Stimulated activated CD4-positive, alpha-beta T cell treated with anti-CD3 and anti-CD28 coated beads, Interleukin-1b, Interleukin-23, amount 100 ng/mL, for 48 hours (primary cell): ENCODE data around the gene TLE3.

Experiments
- DNase-seq: peaks from one replicate; pipeline ENCODE4 v3.0.0-alpha.2; 2020

The TLE3 gene

GRCh38 chr15:70046679-70047369 lies 50.9 kb downstream of the TLE3 start:
- DNase-seq, result no peak

- DNase-seq, result no peak
These were observed 52.7 kb downstream of the TLE3 start for GRCh38 chr15:70045045-70045444.

- no peak for DNase-seq
These were observed 53.5 kb downstream of the TLE3 start for GRCh38 chr15:70044168-70044567.

GRCh38 chr15:70043590-70043989 lies 54.1 kb downstream of the TLE3 start:
- DNase-seq, result no peak

- no peak for DNase-seq
These were observed 55.0 kb downstream of the TLE3 start for GRCh38 chr15:70042553-70043214.

- no peak for DNase-seq
These were observed 57.8 kb downstream of the TLE3 start for GRCh38 chr15:70039917-70040316.

- no peak for DNase-seq
These were observed 58.9 kb downstream of the TLE3 start for GRCh38 chr15:70038730-70039392.

- no peak for DNase-seq
These were observed 60.5 kb downstream of the TLE3 start for GRCh38 chr15:70037292-70037640.

- no peak for DNase-seq
These were observed 61.0 kb downstream of the TLE3 start for GRCh38 chr15:70036585-70037291.

GRCh38 chr15:70035719-70036077 lies 62.0 kb downstream of the TLE3 start:
- DNase-seq, result no peak

GRCh38 chr15:70035051-70035718 lies 62.5 kb downstream of the TLE3 start:
- no peak for DNase-seq

GRCh38 chr15:70034596-70034995 lies 63.1 kb downstream of the TLE3 start:
- DNase-seq, result no peak

GRCh38 chr15:70034141-70034540 lies 63.6 kb downstream of the TLE3 start:
- DNase-seq, result no peak

GRCh38 chr15:70033529-70034140 lies 64.1 kb downstream of the TLE3 start:
- no peak for DNase-seq

- no peak for DNase-seq
These were observed 64.6 kb downstream of the TLE3 start for GRCh38 chr15:70033109-70033508.

GRCh38 chr15:70032509-70032908 lies 65.2 kb downstream of the TLE3 start:
- DNase-seq, result no peak

GRCh38 chr15:70031713-70032112 lies 66.0 kb downstream of the TLE3 start:
- no peak for DNase-seq

- DNase-seq, result no peak
These were observed 66.5 kb downstream of the TLE3 start for GRCh38 chr15:70031261-70031660.

- no peak for DNase-seq
These were observed 66.9 kb downstream of the TLE3 start for GRCh38 chr15:70030851-70031250.

- DNase-seq, result no peak
These were observed 68.4 kb downstream of the TLE3 start for GRCh38 chr15:70029297-70029701.

GRCh38 chr15:70027518-70027917 lies 70.2 kb downstream of the TLE3 start:
- no peak for DNase-seq

- no peak for DNase-seq
These were observed 70.7 kb downstream of the TLE3 start for GRCh38 chr15:70026991-70027390.
